Epithelial cell of proximal tubule (primary cell): ENCODE measurements around the gene PHF1. TPM values are rescaled to one million over a fixed set of nuclear protein-coding genes. Genes with fewer than 3 reads are reported as not detected.

Experiments used
- DNase-seq: peaks from one replicate; pipeline ENCODE4 v3.0.0-alpha.2; 2011; ENCODE audit warnings: low read depth
- H3K4me3 ChIP-seq: 2 replicates; pipeline ENCODE4 v1.5.1; 2011; ENCODE audit warnings: low read depth, mild to moderate bottlenecking, low read length
- total RNA-seq: library from RNA; depleted of rRNA; stranded (reverse); fragments of >200 nt; gene quantifications from 2 replicates; pipeline ENCODE4 v1.2.3, GENCODE V29; 2015
- TF ChIP-seq, protein P1 (sequence below): conservative IDR thresholded peaks from 2 replicates; pipeline ENCODE4 v1.5.1; 2012; ENCODE audit warnings: low read depth, mild to moderate bottlenecking, low read length

The PHF1 gene
- total RNA-seq, 1 donor from 2014 or later = 25.4 TPM

DNA sequence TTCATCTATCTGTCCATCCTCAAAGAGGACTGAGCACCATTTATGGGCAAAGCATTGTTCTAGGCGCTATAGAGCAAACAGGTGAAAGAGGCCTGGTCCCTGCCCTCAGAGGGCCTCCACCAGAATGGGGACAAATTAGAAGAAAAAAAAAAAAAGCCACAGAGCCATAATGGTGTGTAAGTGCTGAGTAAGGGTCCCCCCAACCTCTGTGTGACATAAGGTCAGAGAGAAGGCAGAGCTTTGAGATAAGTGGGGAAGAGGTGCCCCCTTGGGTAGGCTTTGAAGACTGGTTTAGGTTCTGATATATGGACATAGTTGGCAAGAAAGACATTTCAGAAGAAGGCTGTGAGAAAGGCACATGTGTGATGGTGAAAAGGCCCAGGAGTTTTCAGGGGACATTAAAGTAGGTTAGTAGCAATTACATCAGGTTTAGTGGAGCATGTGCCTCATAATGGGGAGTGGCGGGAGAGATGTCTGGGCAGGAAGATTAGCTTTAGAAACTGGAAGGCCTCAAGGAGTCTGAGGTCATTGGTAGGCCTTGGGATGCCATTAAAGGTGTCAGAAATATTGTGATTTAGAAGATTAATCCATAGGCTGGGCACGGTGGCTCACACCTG, 28.3 kb downstream of the PHF1 start:
- no peak overlapping the region for H3K4me3 ChIP-seq
- TF ChIP-seq, protein P1, sequence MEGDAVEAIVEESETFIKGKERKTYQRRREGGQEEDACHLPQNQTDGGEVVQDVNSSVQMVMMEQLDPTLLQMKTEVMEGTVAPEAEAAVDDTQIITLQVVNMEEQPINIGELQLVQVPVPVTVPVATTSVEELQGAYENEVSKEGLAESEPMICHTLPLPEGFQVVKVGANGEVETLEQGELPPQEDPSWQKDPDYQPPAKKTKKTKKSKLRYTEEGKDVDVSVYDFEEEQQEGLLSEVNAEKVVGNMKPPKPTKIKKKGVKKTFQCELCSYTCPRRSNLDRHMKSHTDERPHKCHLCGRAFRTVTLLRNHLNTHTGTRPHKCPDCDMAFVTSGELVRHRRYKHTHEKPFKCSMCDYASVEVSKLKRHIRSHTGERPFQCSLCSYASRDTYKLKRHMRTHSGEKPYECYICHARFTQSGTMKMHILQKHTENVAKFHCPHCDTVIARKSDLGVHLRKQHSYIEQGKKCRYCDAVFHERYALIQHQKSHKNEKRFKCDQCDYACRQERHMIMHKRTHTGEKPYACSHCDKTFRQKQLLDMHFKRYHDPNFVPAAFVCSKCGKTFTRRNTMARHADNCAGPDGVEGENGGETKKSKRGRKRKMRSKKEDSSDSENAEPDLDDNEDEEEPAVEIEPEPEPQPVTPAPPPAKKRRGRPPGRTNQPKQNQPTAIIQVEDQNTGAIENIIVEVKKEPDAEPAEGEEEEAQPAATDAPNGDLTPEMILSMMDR = no peak
- DNase-seq = no peak

DNA sequence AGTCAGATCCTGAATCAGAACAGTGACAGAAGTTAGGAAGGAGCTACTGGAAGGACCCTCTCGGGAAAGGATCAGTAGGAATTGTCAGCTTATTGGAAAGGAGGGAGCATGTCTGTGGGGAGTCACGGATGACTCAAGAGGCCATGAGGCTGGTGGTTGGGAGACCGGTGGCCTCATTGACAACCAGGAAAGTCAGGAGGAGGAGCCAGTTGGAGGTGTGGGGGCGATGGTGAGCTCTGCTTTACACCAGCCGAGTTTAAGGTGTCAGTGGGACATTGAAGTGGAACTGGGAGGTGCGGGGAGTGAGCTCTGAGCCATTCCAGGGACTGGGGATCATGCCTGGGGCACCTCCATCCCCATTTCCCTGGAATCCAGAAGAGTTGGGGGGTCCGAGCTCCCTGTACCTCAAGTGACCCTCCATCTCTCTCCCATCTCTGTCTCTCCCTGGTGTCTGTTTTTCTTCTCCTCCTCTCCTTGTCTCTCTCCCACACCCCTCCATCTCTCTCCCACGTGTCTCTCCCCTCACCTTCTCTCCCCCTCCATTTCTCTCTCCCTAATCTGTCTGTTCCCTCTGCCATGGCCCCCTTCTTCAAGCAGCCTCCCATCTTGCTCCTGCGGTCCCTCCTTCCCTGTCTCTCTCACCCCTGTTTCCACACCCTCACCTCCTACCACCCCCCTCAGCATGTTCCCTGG, 29.3 kb downstream of the PHF1 start:
- DNase-seq = no peak
- TF ChIP-seq, protein P1 = no peak
- no peak overlapping the region for H3K4me3 ChIP-seq

DNA sequence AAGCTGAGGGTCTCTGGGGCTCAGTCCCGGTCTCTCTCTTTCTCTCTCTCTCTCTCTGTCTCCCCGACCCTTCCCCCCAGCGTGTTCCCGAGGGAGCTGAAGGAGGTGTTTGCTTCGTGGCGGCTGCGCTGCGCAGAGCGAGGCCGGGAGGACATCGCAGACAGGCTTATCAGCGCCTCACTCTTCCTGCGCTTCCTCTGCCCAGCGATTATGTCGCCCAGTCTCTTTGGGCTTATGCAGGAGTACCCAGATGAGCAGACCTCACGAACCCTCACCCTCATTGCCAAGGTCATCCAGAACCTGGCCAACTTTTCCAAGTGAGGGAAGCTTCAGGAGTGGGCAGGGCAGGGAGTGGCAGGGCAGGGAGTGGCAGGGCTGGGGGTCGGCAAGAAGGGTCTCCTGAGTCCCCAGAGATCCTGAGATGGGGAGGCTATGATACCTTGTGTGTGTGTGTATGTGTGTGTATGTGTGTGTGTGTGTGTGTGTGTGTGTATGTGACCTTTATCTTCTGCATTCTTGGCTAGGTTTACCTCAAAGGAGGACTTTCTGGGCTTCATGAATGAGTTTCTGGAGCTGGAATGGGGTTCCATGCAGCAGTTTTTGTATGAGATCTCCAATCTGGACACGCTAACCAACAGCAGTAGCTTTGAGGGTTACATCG, 30.0 kb downstream of the PHF1 start:
- TF ChIP-seq, protein P1 = no peak
- no peak for DNase-seq
- no peak overlapping the region for H3K4me3 ChIP-seq

DNA sequence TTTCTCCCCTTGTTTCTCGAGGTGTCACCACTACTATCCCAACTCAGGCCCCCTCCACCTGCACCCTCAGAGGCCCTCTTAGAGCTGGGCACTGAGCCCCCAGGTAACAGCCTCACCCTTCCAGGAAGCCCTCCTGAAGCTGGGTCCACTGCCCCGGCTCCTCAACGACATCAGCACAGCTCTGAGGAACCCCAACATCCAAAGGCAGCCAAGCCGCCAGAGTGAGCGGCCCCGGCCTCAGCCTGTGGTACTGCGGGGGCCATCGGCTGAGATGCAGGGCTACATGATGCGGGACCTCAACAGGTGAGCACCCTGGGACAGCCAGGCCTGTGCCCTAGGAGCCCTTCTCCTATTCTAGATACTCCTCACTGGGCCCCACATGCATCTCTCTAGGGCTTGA, 30.6 kb downstream of the PHF1 start:
- TF ChIP-seq, protein P1 = no peak
- no peak overlapping the region for H3K4me3 ChIP-seq
- no peak for DNase-seq

DNA sequence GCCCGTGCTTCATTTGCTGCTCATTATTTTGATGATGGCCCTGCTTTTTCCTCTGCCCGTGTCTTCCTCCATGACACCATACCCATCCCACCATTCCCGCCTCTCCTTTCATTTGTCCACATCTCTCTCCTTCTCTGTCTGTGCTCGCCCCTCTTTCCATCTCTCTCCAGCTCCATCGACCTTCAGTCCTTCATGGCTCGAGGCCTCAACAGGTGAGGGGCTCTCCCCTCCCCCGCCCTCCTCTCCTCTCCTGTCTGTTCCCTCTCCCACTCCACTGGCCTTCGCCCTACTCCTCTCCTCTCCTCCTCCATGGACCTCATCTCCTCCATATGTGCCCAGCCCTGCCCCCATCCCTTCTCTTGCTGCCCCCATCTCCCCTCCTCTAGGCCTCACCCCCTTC, 31.5 kb downstream of the PHF1 start:
- H3K4me3 ChIP-seq = no peak overlapping the region
- DNase-seq = no peak
- TF ChIP-seq, protein P1 = no peak

DNA sequence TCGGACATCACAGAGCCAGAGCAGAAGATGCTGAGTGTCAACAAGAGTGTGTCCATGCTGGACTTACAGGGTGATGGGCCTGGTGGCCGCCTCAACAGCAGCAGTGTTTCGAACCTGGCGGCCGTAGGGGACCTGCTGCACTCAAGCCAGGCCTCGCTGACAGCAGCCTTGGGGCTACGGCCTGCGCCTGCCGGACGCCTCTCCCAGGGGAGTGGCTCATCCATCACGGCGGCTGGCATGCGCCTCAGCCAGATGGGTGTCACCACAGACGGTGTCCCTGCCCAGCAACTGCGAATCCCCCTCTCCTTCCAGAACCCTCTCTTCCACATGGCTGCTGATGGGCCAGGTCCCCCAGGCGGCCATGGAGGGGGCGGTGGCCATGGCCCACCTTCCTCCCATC, 32.2 kb downstream of the PHF1 start:
- H3K4me3 ChIP-seq = no peak overlapping the region
- DNase-seq = no peak
- TF ChIP-seq, protein P1 = no peak
